H9 (cell line): ENCODE results near the gene ST6GALNAC3. TPM values are rescaled to one million over a fixed set of nuclear protein-coding genes. Genes with fewer than 3 reads are reported as not detected.
A peak's percentile ranks its signal among the peaks of the same experiment; 100 is the strongest.

Experiments
- DNase-seq: peaks from one replicate; pipeline ENCODE4 v3.0.0-alpha.2; 2017
- H2AFZ ChIP-seq: one replicate; pipeline ENCODE4 v1.6.1; 2013; ENCODE audit warnings: mild to moderate bottlenecking, low read length, control low read depth, moderate library complexity
- H2AK5ac ChIP-seq: 2 replicates; pipeline ENCODE4 v1.6.1; 2013; ENCODE audit warnings: low read length, control low read depth, mixed read lengths; ENCODE audit not compliant: insufficient read length
- H2BK120ac ChIP-seq: one replicate; pipeline ENCODE4 v1.6.1; 2013; ENCODE audit warnings: low read depth, mild to moderate bottlenecking, low read length, control low read depth, inconsistent platforms; ENCODE audit not compliant: poor library complexity, severe bottlenecking
- H2BK12ac ChIP-seq: 2 replicates; pipeline ENCODE4 v1.6.1; 2013; ENCODE audit warnings: low read length, control low read depth, mixed read lengths, low read depth; ENCODE audit not compliant: insufficient read length
- H2BK15ac ChIP-seq: 2 replicates; pipeline ENCODE4 v1.6.1; 2013; ENCODE audit warnings: low read depth, low read length, control low read depth
- H2BK20ac ChIP-seq: one replicate; pipeline ENCODE4 v1.6.1; 2013; ENCODE audit warnings: low read depth, mild to moderate bottlenecking, low read length, control low read depth, inconsistent platforms; ENCODE audit not compliant: poor library complexity, severe bottlenecking
- H2BK5ac ChIP-seq: 2 replicates; pipeline ENCODE4 v1.6.1; 2013; ENCODE audit warnings: low read length, control low read depth, mixed read lengths; ENCODE audit not compliant: insufficient read length
- H3K14ac ChIP-seq: 2 replicates; pipeline ENCODE4 v1.6.1; 2013; ENCODE audit warnings: low read length, control low read depth; ENCODE audit not compliant: insufficient read depth
- H3K18ac ChIP-seq: 2 replicates; pipeline ENCODE4 v1.6.1; 2013; ENCODE audit warnings: low read depth, mild to moderate bottlenecking, mixed read lengths, low read length, control low read depth; ENCODE audit not compliant: insufficient read length
- H3K23ac ChIP-seq: 2 replicates; pipeline ENCODE4 v1.6.1; 2013; ENCODE audit warnings: low read length, control low read depth, mixed read lengths, low read depth; ENCODE audit not compliant: insufficient read length
- H3K23me2 ChIP-seq: 2 replicates; pipeline ENCODE4 v1.6.1; 2013; ENCODE audit warnings: low read depth, mild to moderate bottlenecking, mixed read lengths, low read length, control low read depth; ENCODE audit not compliant: insufficient read length, poor library complexity, severe bottlenecking
- H3K27ac ChIP-seq: 2 replicates; pipeline ENCODE4 v1.5.1; 2013; ENCODE audit warnings: low read length, control low read depth, mixed read lengths, low read depth; ENCODE audit not compliant: insufficient read length
- H3K27me3 ChIP-seq: 2 replicates; pipeline ENCODE4 v1.6.1; 2013; ENCODE audit warnings: low read length, control low read depth, inconsistent platforms; ENCODE audit not compliant: insufficient read depth
- H3K4ac ChIP-seq: 2 replicates; pipeline ENCODE4 v1.6.1; 2013; ENCODE audit warnings: low read depth, mild to moderate bottlenecking, control low read depth, inconsistent platforms, low read length, moderate library complexity
- H3K4me1 ChIP-seq: 2 replicates; pipeline ENCODE4 v1.6.1; 2013; ENCODE audit warnings: low read length, control low read depth, inconsistent platforms; ENCODE audit not compliant: insufficient read depth
- H3K4me2 ChIP-seq: 2 replicates; pipeline ENCODE4 v1.6.1; 2013; ENCODE audit warnings: low read length, control low read depth, mixed read lengths; ENCODE audit not compliant: insufficient read length, insufficient read depth
- H3K56ac ChIP-seq: 2 replicates; pipeline ENCODE4 v1.6.1; 2013; ENCODE audit warnings: low read depth, mild to moderate bottlenecking, mixed read lengths, low read length, control low read depth; ENCODE audit not compliant: insufficient read length
- H3K79me1 ChIP-seq: 2 replicates; pipeline ENCODE4 v1.6.1; 2013; ENCODE audit warnings: low read depth, mild to moderate bottlenecking, moderate library complexity, low read length, control low read depth, inconsistent platforms; ENCODE audit not compliant: insufficient read depth, poor library complexity, severe bottlenecking
- H3K79me2 ChIP-seq: 2 replicates; pipeline ENCODE4 v1.6.1; 2013; ENCODE audit warnings: low read length, control low read depth, inconsistent platforms; ENCODE audit not compliant: insufficient read depth
- H3K9ac ChIP-seq: 2 replicates; pipeline ENCODE4 v1.6.1; 2013; ENCODE audit warnings: low read length, control low read depth, mixed read lengths; ENCODE audit not compliant: insufficient read length; ENCODE audit errors: extremely low read depth
- H3K9me3 ChIP-seq: one replicate; pipeline ENCODE4 v1.6.1; 2013; ENCODE audit warnings: low read depth, low read length, inconsistent platforms; ENCODE audit not compliant: control insufficient read depth
- H3T11ph ChIP-seq: one replicate; pipeline ENCODE4 v1.6.1; 2013; ENCODE audit warnings: mild to moderate bottlenecking, low read length, control low read depth, inconsistent platforms
- H4K20me1 ChIP-seq: one replicate; pipeline ENCODE4 v1.6.1; 2013; ENCODE audit not compliant: control insufficient read depth, insufficient read length, insufficient read depth
- H4K5ac ChIP-seq: 2 replicates; pipeline ENCODE4 v1.6.1; 2013; ENCODE audit warnings: low read depth, mild to moderate bottlenecking, mixed read lengths, low read length, control low read depth; ENCODE audit not compliant: insufficient read length
- H4K8ac ChIP-seq: replicated peaks from 2 replicates; pipeline ENCODE4 v1.6.1; 2013; ENCODE audit warnings: low read length, control low read depth, mixed read lengths, low read depth; ENCODE audit not compliant: insufficient read length
- H4K91ac ChIP-seq: 2 replicates; pipeline ENCODE4 v1.6.1; 2013; ENCODE audit warnings: low read depth, mild to moderate bottlenecking, moderate library complexity, mixed read lengths, low read length, control low read depth; ENCODE audit not compliant: insufficient read length
- H3K27ac Mint-ChIP-seq, 3 experiments: 2 replicates in 2 of 3; 3 replicates in 1 of 3; pipeline ENCODE4 v1.8.0; 2020 to 2021; ENCODE audit warnings: mixed read lengths in 3 of 3, mild to moderate bottlenecking in 1 of 3, moderate library complexity in 1 of 3
- H3K27me3 Mint-ChIP-seq: 2 replicates; pipeline ENCODE4 v1.8.0; 2021; ENCODE audit warnings: low read depth, mild to moderate bottlenecking, moderate library complexity, mixed read lengths
- H3K36me3 Mint-ChIP-seq, 3 experiments: 2 replicates in 2 of 3; 3 replicates in 1 of 3; pipeline ENCODE4 v1.8.0; 2020 to 2021; ENCODE audit warnings: low read depth in 3 of 3, mixed read lengths in 3 of 3; ENCODE audit not compliant: insufficient read depth in 1 of 3
- H3K4me1 Mint-ChIP-seq, 2 experiments: 2 replicates each; pipeline ENCODE4 v1.8.0; 2020; ENCODE audit warnings: mixed read lengths in 2 of 2
- H3K4me3 Mint-ChIP-seq, 2 experiments: 2 replicates in 1 of 2; 3 replicates in 1 of 2; pipeline ENCODE4 v1.8.0; 2020 to 2021; ENCODE audit warnings: mild to moderate bottlenecking in 2 of 2, mixed read lengths in 2 of 2, moderate library complexity in 1 of 2
- H3K9me3 Mint-ChIP-seq, 2 experiments: 2 replicates in 1 of 2; 3 replicates in 1 of 2; pipeline ENCODE4 v1.8.0; 2020; ENCODE audit warnings: mild to moderate bottlenecking in 2 of 2, mixed read lengths in 2 of 2, moderate library complexity in 1 of 2
- CTCF ChIP-seq: fragments of 200-600 bp; sonication (generic); conservative IDR thresholded peaks from 3 replicates; pipeline ENCODE4 v1.8.0; 2021; ENCODE audit warnings: antibody characterized with exemption, mild to moderate bottlenecking
- WGBS: extraction: QIAGEN DNeasy Blood & Tissue Kit; methylation state at CpG from one replicate; pipeline ENCODE4 v1.1.7; 2013; ENCODE audit warnings: missing lambda C conversion rate, low lambda C conversion rate, mixed read lengths; ENCODE audit not compliant: insufficient read length; ENCODE audit errors: extremely low coverage; 5-methylcytosine and 5-hydroxymethylcytosine counted together
- total RNA-seq: library from RNA; stranded (reverse); gene quantifications from 2 replicates; pipeline ENCODE4 v1.2.1, GENCODE V29; 2021

Gene ST6GALNAC3
- total RNA-seq, 1 experiment from 2014 or later = 11.2 TPM

- Mint-ChIP-seq H3K36me3 (no peaks in the 10 kb centered on the region), H3K27ac (peak overlapping the region in 1 of 3 experiments; percentile 44; a peak in 1 of 7 replicates), H3K9me3 (no peaks in the 10 kb centered on the region; a peak in 2 of 5 replicates), H3K4me3 (no peak overlapping the region), H3K27me3 (no peaks in the 10 kb centered on the region), H3K4me1 (peaks cover 22 to 37% of the 10 kb centered on the region in 2 experiments)
- H2AFZ ChIP-seq = no peak overlapping the region
- no peak overlapping the region for H4K8ac ChIP-seq
- no peak overlapping the region for H3K4me2 ChIP-seq
- H2BK120ac ChIP-seq = no peak overlapping the region
- H2BK5ac ChIP-seq = no peak overlapping the region
- no peak overlapping the region for H3K4ac ChIP-seq
- H3K56ac ChIP-seq = no peak overlapping the region
- no peak overlapping the region for H4K91ac ChIP-seq
- no peak overlapping the region for H3T11ph ChIP-seq
- no peaks in the 10 kb centered on the region for H4K20me1 ChIP-seq
- no peak overlapping the region for H3K23ac ChIP-seq
- no peak overlapping the region for H2BK12ac ChIP-seq
- no peak overlapping the region for H2AK5ac ChIP-seq
- H2BK20ac ChIP-seq = no peak overlapping the region
- no peak for TF ChIP-seq CTCF
- no peak overlapping the region for H3K27ac ChIP-seq
- H3K79me2 ChIP-seq = no peaks in the 10 kb centered on the region
- DNase-seq = no peak
- H3K4me1 ChIP-seq = peaks cover 5% of the 10 kb centered on the region; the same call in 1 of the 2 replicates
- no peak overlapping the region for H2BK15ac ChIP-seq
- H3K23me2 ChIP-seq = no peaks in the 10 kb centered on the region
- no peaks in the 10 kb centered on the region for H3K79me1 ChIP-seq
- no peak overlapping the region for H3K9ac ChIP-seq
- no peaks in the 10 kb centered on the region for H3K9me3 ChIP-seq
- no peak overlapping the region for H4K5ac ChIP-seq
- H3K18ac ChIP-seq = no peak overlapping the region
- WGBS = no CpG with 5 or more reads among the region's 2 CpGs
- H3K27me3 ChIP-seq = no peaks in the 10 kb centered on the region
- H3K14ac ChIP-seq = no peak overlapping the region
Measured at GRCh38 chr1:76046149-76046548, 28.4 kb upstream of the ST6GALNAC3 start.
